Ishikawa (cell line): Measurements from ENCODE around the gene CFLAR.

Experiments used
- CEBPB ChIP-seq: IDR thresholded peaks from 2 replicates; pipeline ENCODE4 v1.6.1; 2012
- CREB1 ChIP-seq: IDR thresholded peaks from 2 replicates; pipeline ENCODE4 v1.6.1; 2012; ENCODE audit warnings: low read depth
- EGR1 ChIP-seq: IDR thresholded peaks from 2 replicates; pipeline ENCODE4 v1.6.1; 2012
- EP300 ChIP-seq: IDR thresholded peaks from 2 replicates; pipeline ENCODE4 v1.6.1; 2012; ENCODE audit warnings: borderline replicate concordance
- FOXM1 ChIP-seq: IDR thresholded peaks from 2 replicates; pipeline ENCODE4 v1.6.1; 2012; ENCODE audit warnings: low read depth, borderline replicate concordance
- NFIC ChIP-seq: IDR thresholded peaks from 2 replicates; pipeline ENCODE4 v1.6.1; 2012
- RAD21 ChIP-seq: IDR thresholded peaks from 2 replicates; pipeline ENCODE4 v1.6.1; 2012; ENCODE audit warnings: low read depth
- TAF1 ChIP-seq: IDR thresholded peaks from 2 replicates; pipeline ENCODE4 v1.6.1; 2012; ENCODE audit warnings: low read depth, mild to moderate bottlenecking
- TCF12 ChIP-seq: IDR thresholded peaks from 2 replicates; pipeline ENCODE4 v1.6.1; 2012; ENCODE audit warnings: low read depth
- TEAD4 ChIP-seq: IDR thresholded peaks from 2 replicates; pipeline ENCODE4 v1.6.1; 2012
- YY1 ChIP-seq: IDR thresholded peaks from 2 replicates; pipeline ENCODE4 v1.6.1; 2012; ENCODE audit warnings: low read depth
- ZBTB7A ChIP-seq: IDR thresholded peaks from 2 replicates; pipeline ENCODE4 v1.6.1; 2012; ENCODE audit warnings: low read depth
- TF ChIP-seq, protein P1 (sequence below): IDR thresholded peaks from 2 replicates; pipeline ENCODE4 v1.6.1; 2012
- TF ChIP-seq, protein P2 (sequence below): IDR thresholded peaks from 2 replicates; pipeline ENCODE4 v1.6.1; 2012; ENCODE audit warnings: low read depth, mild to moderate bottlenecking
- TF ChIP-seq, protein P3 (sequence below): IDR thresholded peaks from 2 replicates; pipeline ENCODE4 v1.6.1; 2012

The CFLAR gene

DNA sequence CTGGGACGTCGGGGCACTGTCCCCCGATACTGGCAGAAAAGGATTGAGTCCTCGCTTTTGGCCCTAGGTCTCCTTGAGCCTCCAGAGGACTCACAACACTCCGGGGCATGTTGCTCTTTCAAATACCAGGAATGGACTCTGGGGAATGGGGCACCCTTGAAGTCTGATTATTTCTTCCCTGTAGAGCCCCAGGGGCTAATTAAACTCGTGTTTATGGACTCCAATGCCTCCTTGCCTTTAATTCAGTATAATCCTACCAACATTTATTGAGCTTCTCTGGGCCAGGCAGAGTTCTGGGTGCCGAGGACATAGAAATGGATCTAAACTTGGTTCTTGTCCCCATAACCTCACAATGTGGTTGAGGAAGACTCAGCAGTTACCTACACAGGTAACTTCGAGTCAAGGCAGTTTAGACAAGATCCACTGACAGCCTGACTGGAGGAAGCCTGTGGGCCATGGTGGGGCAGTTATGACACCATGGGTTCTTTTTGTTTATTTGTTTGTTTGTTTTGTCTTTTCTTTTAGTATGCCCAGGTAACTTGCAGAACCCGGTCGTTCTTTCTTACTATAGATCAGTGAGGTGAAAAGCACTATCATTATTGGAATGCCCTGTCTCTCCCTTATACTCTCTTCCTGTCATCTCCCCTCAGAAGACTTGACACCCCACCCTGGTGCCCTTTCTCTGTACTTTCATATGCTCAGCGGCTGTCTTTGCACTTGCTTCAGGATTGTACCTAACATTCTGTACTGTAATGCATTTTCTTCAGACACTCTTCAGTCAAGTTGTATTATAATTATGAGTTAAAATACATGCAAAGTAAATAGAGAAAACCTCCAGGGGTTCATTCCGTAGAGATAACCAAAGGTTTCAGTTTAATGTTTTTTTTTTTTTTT, 3.2 kb downstream of the CFLAR start:
- TF ChIP-seq, protein P1, sequence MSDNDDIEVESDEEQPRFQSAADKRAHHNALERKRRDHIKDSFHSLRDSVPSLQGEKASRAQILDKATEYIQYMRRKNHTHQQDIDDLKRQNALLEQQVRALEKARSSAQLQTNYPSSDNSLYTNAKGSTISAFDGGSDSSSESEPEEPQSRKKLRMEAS: peak; percentile 5; the same call in 1 of the 2 replicates
- peak; percentile 4; the same call in 1 of the 2 replicates for TF ChIP-seq YY1
- TF ChIP-seq EGR1: no peak

DNA sequence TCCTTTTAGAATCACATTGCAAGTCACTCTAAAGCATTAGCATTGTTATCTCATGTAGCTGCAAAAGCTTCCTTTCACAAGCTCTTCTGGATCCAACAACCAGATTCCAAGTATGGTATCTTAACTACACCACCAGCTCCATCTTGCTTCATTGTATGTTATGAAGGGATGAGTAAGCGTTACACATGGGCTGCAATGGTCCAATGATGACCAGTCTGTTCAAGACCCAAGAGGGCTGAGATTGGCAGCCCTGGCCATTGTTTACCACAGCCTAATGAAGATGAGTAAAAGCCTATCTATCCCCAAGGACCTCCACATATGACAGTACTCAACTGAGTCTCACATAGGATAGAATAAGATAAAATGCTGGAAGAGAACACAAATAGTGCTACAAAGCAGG, 6.3 kb downstream of the CFLAR start:
- TF ChIP-seq, protein P1: no peak
- TF ChIP-seq YY1 (no peak), TAF1 (no peak), NFIC (no peak), FOXM1 (no peak), RAD21 (no peak), CEBPB (no peak), TEAD4 (no peak), CREB1 (no peak), ZBTB7A (no peak), EGR1 (no peak), EP300 (no peak), TCF12 (no peak)
- TF ChIP-seq, protein P2, sequence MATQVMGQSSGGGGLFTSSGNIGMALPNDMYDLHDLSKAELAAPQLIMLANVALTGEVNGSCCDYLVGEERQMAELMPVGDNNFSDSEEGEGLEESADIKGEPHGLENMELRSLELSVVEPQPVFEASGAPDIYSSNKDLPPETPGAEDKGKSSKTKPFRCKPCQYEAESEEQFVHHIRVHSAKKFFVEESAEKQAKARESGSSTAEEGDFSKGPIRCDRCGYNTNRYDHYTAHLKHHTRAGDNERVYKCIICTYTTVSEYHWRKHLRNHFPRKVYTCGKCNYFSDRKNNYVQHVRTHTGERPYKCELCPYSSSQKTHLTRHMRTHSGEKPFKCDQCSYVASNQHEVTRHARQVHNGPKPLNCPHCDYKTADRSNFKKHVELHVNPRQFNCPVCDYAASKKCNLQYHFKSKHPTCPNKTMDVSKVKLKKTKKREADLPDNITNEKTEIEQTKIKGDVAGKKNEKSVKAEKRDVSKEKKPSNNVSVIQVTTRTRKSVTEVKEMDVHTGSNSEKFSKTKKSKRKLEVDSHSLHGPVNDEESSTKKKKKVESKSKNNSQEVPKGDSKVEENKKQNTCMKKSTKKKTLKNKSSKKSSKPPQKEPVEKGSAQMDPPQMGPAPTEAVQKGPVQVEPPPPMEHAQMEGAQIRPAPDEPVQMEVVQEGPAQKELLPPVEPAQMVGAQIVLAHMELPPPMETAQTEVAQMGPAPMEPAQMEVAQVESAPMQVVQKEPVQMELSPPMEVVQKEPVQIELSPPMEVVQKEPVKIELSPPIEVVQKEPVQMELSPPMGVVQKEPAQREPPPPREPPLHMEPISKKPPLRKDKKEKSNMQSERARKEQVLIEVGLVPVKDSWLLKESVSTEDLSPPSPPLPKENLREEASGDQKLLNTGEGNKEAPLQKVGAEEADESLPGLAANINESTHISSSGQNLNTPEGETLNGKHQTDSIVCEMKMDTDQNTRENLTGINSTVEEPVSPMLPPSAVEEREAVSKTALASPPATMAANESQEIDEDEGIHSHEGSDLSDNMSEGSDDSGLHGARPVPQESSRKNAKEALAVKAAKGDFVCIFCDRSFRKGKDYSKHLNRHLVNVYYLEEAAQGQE: no peak
- TF ChIP-seq, protein P3, sequence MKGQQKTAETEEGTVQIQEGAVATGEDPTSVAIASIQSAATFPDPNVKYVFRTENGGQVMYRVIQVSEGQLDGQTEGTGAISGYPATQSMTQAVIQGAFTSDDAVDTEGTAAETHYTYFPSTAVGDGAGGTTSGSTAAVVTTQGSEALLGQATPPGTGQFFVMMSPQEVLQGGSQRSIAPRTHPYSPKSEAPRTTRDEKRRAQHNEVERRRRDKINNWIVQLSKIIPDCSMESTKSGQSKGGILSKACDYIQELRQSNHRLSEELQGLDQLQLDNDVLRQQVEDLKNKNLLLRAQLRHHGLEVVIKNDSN: no peak

DNA sequence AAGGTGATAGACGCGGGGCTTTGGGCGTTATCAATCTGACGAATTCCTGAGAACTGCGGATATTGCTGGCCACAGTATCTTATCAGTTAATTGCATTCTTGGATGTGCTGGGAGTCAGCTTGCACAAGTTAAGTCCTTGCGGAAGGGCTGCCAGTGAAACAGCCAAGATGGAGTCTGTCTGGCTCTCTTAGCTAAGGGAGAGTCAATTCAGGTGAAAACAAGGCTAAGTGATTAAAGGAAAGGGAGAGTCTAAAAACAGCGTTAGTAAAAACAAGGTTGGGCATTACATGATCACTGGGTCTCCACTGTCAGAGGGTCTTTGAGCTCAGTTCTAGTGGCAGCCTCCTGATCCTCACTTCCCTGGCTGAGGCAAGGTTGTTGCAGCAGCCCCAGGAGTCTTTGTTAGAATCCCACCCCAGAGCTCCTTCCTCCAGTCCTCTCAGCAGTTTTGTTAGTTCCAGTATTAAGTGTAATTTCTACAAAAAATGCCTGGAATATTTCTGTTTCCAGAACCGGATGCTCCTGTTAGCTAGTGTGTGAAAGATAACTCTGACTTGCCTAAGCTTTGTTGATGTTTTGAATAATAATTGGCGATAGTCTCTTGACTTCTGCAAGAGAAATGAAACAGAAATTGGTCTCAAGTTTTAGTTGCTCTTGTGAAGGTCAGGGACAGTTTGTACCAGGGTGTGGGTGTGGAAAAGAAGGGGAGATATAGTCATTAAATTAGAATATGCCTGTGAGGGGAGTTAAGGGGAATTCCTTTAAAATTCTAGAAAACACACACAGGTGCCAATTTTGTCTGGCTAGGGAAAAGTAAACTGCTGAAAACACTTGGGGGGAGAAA, 10.6 kb downstream of the CFLAR start:
- no peak for TF ChIP-seq FOXM1

DNA sequence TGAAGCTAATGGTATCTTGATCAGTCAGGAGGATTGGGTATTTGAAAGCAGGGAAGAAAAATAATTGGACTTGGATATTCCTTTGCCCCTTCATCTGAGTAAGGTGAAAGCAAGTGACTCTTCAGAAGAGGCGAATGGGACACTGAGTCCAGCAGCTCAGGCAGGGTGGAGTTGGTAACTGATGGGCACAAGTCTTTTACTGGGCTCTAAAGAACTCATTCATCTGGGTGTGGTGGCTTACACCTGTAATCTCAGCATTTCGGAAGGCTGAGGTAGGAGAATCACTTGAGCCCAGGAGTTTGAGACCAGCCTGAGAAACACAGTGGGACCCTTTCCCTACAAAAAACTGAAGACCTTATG, 11.2 kb downstream of the CFLAR start:
- TF ChIP-seq RAD21 (no peak), TEAD4 (no peak), TCF12 (no peak), YY1 (no peak), CREB1 (no peak), TAF1 (no peak), EP300 (no peak), ZBTB7A (no peak), NFIC (no peak), FOXM1 (no peak), EGR1 (no peak), CEBPB (no peak)
- TF ChIP-seq, protein P1: no peak
- TF ChIP-seq, protein P2: no peak
- TF ChIP-seq, protein P3: no peak

DNA sequence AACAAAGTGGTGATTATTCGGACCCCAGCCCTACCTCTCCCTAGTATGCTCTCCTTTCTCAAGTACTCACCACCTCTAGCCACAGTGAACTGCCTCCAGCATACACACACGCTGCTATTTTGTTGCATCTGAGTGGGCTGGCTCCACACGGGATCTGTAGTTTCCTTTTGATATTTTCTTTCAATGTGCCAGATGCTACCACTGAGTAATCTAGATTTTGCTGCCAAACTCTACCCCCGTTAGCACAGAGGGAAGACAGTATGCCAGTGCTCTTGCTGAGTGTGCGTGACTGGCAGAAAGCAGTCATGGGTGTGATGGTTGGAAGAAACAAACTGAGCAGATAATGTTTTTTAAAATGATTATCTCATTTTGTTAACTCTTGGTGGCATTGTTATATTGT, 11.6 kb downstream of the CFLAR start:
- TF ChIP-seq CEBPB (no peak), EGR1 (no peak), YY1 (no peak), EP300 (no peak)
- TF ChIP-seq, protein P2: no peak
